Measurements from ENCODE around the gene GRK4.

DNA sequence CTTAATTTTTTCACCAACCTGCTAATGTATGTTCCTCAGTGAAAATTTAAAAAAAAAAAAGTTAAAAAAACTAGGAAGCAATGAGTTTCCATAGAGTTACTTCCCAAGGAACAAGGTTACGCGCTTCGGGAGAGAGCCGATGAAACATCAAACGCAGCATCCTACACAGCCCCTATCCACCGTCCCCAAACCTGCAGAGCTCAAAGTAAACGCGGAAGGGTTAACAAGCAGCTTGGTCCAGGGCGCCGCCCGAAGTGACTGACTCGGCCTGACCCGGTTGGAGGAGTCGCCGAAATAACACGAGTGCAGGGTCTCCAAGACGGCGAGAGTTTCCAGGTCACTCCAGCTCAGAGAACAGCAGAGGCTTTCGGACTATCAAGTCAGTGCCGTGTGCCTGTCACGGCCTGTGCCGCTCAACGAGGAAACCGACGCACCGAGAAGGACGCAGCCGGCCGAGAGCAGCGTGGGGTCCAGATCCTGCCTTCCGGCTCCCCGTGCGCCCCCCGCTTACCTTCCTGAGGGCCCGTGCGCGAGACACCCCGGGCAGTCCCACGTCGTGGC lies 677 bp upstream of the GRK4 start:
- TF ChIP-seq, protein P1, sequence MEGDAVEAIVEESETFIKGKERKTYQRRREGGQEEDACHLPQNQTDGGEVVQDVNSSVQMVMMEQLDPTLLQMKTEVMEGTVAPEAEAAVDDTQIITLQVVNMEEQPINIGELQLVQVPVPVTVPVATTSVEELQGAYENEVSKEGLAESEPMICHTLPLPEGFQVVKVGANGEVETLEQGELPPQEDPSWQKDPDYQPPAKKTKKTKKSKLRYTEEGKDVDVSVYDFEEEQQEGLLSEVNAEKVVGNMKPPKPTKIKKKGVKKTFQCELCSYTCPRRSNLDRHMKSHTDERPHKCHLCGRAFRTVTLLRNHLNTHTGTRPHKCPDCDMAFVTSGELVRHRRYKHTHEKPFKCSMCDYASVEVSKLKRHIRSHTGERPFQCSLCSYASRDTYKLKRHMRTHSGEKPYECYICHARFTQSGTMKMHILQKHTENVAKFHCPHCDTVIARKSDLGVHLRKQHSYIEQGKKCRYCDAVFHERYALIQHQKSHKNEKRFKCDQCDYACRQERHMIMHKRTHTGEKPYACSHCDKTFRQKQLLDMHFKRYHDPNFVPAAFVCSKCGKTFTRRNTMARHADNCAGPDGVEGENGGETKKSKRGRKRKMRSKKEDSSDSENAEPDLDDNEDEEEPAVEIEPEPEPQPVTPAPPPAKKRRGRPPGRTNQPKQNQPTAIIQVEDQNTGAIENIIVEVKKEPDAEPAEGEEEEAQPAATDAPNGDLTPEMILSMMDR (IDR thresholded peaks at IDR 0.05), result no peak
- no peak for TF ChIP-seq EZH2 (IDR thresholded peaks at IDR 0.05; ENCODE audit: borderline replicate concordance, insufficient read depth, low read depth, low read length, poor library complexity, severe bottlenecking)
